Hematopoietic multipotent progenitor cell treated with erythropoietin and hydrocortisone succinate and interleukin-3 and kit ligand, for 6 days (in vitro differentiated cells): Measurements from ENCODE around the gene NLGN1.
A peak's percentile ranks its signal among the peaks of the same experiment; 100 is the strongest.

Source experiments
- DNase-seq: peaks from one replicate; pipeline ENCODE4 v3.0.0-alpha.2; 2015

Gene NLGN1

DNA sequence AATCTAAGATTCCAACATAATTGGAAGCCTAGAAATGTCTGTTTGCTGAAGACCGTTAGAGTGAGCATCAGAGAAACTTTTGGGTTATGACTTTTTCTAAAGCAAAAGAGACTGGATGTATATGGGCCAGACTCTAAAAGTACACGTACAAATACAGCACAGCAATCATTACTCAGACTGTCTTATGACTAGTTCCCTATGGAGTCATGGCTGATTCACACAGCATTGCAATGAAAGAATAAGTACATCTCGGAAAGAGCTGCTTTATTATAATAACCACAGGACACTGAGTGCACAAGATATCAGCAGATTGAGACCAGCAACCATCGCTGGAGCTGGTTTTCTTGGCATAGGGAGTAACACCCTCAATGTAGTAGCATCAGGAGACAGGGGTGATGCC lies 618.6 kb downstream of the NLGN1 start:
- DNase-seq, result no peak

DNA sequence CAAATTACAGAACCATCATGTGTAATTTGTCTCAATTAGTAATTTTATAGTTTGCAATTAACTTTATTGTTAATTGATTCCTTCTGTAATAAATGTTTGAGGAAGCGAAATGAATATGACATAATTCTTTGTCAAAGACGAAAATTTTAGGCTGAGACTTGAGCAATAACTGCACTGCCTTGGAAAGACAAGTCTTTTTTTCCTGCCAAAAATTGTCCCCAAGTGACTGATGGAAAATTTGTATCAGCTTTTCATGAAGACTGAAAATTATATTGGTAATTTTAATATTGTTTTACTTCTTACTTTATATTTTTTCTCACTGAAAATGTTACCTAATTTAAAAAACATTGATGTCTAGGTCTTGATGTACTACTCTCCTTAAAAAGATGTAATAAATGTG lies 622.6 kb downstream of the NLGN1 start:
- DNase-seq, result no peak

DNA sequence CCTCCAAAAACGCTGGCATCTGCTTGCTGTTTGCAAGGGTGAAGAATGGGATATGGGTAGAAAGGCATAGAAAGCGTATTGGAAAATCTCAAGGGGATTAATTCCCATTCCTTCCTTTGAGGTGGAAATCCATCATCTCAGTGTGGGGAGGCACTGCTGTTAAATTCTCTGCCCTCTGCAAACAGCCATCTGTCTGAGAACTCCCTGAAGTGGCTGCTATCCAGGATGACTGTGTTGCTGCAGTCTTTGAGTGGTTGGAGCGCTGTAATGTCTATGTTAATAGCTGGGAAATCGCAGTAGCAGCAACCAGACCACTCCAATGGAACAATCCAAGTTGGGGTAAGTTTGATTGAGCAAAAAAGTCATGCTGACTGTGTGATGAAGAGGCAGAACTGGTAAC lies 625.9 kb downstream of the NLGN1 start:
- no peak for DNase-seq

DNA sequence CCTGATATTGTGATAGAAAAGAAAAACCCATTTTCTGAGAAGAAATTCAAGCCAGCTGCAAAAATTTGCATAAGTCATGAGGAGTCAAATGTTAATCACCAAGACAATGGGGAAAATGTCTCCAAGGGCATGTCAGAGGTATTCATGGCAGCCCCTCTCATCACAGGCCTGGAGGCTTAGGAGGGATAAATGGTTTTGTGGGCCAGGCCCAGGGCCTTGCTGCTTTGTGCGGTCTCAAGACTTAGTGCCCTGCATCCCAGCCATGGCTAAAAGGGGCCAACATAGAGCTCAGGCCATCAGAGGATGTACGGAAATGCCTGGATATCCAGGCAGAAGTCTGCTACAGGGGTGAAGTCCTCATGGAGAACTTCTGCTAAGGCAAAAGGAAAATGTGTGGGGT lies 631.1 kb downstream of the NLGN1 start:
- DNase-seq, result no peak

DNA sequence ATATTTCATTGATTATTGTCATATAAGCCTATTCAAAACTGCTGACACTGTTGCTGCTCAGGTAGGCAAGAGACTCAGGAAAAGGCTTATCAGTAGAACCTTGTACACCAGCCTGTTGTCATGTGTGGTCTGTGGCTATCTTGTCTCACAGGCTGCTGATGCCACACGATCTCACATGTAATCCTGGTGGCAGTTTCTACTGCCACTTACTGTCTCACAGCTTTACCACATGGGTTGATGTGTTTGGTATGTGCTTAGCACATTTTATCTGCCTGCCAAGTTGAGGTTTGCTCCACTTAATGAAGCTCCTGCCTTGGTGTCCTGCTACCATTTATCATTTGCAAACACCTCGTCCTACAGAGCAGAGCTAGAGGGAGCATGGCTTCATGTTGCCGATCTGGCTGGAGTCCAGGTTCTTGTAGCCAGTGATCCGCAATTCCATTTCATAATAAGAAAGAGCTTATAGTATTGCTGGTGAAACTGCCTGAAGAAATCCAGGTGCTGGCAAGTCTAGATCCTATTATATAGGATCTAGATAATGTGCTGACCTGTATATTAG lies 637.9 kb downstream of the NLGN1 start:
- DNase-seq, result peak; percentile 17

DNA sequence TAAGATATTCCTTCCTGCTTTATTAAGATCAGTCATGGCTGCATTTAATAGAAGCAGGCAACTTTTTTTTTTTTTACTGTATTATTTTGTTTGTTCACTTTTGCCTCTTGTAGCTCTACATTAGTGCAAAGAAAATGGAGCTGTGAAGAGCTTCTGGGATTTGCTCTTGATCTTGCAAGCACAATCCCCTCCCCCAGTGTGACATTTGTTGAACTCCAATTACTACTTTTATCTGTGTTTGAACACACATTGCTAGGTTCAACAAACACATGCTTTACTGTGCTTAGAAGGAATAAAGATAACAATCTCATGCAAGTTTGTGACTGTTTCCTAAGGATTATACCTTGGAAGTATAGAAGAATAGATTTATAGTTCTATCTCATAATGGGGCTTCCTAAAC lies 648.8 kb downstream of the NLGN1 start:
- DNase-seq, result no peak

DNA sequence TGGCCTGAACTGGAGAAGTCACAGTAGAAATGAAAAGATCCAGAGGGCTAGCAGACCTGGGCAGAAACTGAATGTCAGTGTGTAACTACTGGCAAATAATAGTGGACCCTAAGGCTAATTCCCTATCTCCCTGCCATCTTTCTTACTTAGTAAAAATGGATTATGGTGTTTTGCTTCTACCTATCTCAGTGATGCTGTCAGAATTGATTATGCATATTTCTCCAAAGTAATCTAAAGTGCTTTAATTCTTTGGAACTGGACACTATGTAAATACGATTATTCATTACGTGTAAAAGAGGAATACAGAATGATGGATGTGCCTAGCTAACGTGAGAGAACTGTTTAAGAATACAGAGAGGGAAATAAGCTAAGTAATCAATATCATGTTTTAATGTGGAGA lies 651.9 kb downstream of the NLGN1 start:
- DNase-seq, result no peak

DNA sequence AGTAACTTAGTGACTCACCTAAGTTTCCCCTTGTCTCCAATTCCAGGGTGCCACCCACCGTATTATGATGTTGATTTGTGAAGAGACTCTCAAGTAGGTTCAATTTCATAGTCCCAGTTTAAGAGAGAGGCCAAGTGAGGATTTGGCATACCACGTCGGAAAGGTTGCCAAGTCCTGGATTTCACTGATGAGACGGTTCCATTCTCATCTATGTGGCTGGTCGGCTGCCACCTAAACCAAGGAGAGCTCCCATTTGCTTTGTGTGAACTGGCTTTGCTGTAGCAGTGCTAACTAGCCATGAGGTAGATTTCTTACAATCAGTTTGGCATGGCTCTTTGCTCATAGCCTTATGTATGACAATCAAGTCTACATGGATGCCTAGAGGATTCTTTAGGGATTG lies 653.6 kb downstream of the NLGN1 start:
- no peak for DNase-seq

DNA sequence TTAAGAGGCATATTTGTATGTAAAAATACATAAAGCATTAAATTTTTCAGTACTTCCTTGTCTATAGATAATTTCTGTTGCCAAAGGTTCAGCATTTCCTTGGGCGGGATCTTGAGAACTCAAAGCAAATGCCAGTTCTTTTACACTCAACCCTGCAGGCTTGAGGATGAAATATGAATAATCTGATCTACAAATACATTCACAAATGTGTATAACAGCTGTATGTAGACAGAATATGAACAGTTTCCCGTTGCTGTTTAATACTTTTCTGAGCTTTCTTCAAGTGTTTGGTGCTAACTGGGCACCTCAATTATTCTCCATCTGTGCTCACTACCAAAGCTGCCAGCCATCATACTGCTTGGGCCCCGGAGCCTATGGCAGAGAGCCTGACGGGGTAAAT lies 661.3 kb downstream of the NLGN1 start:
- DNase-seq, result no peak

DNA sequence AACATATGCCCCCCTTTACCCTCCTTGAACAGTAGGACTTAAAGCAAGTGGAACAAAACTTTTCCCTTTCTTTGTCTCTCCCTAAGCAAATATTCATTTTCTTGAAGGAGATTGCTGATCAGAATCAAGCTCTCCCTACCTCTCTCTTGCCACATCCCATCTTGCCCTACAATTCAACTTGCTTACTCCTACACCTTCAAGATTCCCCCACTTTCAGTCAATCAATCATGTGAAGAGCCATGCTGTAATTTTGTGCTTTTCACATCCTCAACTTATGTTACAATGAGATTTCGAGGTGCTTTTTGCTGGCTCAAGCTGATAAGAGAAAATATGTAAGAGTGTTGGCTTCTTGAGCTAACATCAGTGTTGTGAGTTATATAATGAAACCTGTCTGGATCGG lies 662.9 kb downstream of the NLGN1 start:
- DNase-seq, result no peak

DNA sequence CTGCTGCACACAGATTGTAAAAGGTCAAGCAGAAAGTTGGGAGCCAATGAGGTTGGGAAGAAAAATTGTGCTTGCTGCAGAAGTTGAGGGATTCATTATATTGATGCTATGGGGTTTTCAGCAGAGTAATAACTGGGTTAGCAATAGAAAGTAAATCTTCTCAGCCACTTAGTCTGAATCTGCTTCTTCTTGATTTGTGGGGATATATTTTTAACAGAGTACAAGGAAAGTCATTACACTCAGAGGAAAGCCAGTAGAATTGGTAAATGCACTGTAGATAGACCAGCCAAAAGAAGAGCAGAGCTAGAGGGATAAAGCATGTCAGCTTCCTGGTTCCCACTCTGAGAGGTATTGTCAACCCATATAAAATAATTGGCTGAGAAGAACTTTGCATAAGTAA lies 663.6 kb downstream of the NLGN1 start:
- DNase-seq, result no peak

DNA sequence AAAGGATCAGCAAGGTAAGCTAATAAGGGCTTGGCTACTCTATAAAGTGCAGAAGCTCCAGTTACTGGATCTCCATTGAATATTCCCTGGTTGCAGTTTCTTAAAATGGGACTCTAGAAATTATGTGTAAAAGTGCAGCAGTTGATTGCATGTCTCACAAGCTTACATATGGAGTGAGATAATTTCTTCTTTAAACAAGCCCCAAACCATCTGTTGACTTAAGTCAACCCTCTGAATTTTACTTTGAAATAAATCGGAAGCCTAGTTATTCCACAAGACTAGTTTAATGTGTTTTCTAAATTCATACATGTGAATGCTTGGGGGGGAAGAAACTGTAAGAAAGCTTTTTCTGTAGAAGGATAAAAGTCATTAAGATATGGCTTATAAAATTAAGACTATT lies 664.2 kb downstream of the NLGN1 start:
- no peak for DNase-seq

DNA sequence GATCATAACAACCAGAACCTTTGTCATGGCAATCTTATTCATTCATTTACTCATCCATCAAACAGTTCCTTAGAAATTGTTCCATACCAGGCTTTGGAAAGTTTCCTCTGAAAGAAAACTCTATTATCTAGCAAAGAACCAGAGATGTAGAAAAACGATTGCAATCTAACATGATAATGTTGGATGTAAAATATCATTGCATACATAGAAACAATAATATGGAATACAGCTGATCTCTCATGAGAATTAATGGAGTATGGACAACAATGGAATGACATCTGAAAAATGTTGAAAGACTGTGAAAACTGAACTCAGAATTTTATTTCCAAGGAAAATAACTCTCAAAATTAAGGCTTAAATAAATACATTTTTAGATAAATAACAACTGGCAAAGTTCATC lies 665.4 kb downstream of the NLGN1 start:
- no peak for DNase-seq

DNA sequence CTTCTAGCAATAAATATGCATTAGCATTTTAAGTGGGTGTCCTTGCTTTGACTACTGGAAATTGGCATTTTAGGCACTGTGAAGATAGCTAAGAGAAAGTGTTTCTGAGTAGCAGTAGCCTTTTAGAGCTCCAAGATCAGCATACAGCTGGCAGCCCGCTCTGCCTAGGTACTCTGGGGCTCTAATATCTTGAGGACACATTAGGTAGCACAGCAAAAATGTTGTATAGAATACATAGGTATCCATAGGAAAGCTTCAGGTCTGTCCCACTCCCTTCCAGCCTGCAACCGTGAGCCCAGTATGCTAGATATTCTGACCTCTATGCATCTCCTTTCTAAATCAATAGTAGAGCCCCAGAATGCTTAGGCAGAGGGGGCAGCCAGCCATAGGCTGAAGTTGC lies 670.5 kb downstream of the NLGN1 start:
- DNase-seq, result no peak

DNA sequence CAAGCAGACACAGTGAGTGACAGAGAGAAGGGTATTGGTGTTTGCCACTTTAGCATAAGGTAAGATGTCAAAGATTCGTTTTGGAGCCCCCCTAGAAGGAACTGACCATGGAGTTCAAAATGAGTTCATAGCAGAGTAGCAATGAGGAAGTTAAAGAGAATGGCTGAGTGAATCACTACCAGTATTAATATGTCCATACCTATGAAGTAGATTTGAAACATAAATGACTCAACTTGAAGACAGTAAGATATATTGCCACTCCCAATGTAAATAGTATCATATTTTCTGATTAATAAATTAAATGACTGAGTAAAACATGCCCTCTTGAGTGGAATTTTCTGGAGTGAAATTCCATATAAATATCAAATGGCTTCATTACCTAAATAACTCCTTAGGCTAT lies 675.1 kb downstream of the NLGN1 start:
- DNase-seq, result no peak

DNA sequence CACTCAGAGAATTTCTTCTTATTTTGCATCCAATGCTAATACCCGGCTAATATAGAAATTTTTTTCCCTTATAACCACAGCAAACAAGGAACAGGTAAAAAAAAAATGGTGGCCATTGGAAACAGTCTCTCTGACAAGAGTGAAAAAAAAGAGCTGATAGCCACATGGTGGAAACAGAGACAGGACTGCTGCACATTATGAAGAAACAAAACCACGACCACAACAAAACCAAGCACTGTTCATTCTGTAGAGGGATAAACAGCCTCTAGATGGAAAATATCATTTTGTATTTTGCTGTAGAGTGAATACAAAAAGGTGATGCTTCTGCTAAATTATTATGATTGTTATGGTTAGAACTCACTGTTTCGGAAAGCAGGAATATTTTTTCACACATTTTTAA lies 686.2 kb downstream of the NLGN1 start:
- DNase-seq, result peak; percentile 5

DNA sequence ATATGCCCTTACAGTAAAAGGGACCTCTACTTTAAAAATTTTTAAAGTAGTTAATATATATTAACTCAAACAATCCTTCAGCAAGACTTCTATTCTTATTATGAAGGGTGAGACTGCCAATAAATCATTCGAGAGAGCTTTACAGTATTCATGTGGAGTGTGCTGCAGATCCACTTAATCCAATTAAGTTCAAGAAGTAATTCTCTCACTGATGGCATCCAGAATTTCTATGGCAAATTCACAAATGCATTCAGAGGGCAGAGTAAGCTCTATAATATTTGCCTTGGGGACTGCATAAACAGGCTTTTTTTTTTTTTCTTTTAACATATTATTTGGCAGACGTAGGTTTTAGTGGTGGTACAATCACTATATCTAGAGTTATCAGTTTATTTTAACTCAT lies 692.0 kb downstream of the NLGN1 start:
- no peak for DNase-seq

DNA sequence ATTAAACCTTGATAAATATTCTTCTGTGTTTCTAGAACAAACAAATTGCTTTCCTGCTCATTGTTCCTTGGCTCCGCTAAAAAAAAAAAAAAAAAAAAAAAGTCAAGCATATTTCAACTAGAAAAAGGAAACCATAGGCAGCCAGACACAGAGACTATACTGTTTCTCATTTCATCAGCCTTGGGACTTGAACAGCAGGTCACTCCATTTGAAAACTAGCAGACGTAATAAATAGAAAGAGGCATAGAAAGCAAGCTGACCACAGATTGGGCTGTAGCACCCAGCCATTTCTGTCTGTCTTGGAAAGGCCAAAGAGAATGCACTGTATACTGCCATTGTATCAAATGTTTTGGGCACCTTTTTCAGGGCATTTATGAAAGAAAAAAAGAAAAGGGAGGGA lies 697.1 kb downstream of the NLGN1 start:
- DNase-seq, result no peak

DNA sequence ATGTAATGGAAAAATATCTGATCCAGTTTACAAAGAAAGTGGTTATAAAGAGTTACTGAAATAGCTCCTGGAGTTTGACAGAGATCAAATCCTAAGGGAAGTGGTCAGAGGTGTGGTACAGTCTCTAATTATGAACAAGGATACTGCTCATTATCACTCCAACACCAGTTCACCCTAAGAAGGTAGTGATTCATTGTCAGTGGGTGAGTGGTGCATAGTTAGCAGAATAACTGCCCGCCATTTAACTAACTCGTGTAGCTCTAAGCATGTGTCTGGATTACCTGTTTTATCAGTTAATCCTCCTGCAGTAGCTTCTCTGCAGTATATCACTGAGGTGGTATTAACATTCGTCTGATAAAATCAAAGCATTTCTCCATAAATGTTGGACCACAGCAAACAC lies 700.1 kb downstream of the NLGN1 start:
- DNase-seq, result no peak

DNA sequence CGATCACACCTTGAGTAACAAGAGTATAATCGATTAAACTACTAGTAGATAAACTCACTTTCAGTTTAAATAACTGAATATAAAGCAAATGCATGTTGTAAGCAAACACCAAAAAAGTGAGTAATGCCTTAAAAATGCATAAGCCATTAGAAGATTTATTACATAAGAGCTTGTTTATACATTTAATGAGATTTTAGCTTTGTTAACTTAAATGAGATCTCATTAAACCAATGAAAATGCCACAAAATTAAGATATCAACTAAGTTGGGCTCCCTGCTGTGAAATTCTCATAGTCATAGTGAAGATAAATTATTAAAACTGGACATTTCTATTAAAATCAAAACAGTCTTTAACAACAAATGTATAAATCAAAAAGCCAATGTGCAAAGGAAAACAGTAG lies 701.2 kb downstream of the NLGN1 start:
- no peak for DNase-seq

DNA sequence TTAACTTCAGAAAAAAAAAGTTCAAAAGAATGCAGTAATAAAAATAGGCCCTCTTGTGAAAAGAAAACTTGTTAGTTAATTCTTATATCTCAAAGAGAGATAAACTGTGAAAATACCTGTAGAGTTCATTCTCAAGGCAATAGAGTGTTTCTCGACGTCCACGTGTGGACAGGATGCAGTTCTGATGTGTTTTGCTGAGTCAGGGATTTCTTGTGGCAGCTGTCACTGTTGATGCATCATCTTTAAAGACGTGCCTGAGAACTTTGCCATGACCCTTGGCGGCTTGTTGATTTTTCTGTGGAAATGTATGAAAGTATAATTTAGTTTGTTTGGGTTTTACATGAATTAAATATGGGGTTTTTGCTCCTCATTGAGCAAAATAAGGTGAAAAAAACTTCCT lies 702.2 kb downstream of the NLGN1 start:
- no peak for DNase-seq

DNA sequence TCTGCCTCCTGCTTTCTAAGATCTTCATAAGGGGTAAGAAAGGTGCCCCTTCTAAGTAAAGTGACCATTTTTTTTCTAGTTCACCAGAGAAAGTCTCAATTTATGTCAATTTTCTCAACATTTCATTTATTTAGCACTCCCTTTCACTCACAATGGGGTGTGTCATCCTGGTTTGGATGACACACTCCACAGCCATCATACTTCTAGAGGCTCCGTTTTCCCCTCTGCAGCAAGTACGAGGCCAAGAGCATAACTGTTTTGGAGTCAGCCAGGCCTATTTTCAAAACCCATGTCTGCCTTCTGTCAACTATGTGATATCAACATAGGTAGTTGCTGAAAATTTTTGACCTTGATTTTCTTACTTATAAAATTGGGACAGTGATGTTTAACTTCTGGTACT lies 703.2 kb downstream of the NLGN1 start:
- DNase-seq, result no peak

DNA sequence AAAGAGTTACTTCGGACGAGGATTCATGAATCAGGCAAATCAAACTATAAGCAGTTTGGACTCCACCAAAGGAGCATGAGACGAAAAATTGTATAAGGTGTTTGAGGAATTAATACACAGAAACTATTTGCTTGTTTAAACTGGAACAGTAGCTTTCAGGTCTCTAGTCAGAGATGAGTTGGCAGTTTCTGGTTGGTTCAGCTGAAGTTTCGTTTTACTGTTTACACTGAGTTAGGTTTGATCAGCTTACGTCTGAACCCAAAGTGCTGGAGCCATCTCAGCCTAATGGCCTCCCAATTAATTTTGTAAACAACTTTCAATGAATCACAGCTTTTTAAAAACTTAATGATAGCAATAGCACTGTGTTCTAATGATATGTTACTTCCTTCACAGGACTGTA lies 703.7 kb downstream of the NLGN1 start:
- no peak for DNase-seq

DNA sequence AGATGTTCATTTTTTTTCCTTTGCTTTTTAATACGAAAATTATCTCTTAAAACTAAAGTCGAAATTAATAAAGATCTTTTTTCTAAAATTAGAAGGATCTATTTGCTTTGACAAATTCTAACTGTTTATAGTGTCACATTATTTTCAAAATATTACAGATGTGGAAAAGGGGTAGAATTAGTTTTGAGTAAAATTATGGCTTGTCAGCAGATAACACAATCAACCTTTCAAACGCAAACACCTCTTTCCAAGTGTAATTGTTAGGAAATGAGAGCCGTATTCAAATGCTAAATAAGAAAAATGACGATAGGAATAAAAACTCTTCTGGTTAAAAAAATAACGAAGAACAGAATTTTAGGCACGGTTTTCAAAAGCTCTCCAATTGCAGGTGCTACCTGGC lies 704.7 kb downstream of the NLGN1 start:
- DNase-seq, result no peak

DNA sequence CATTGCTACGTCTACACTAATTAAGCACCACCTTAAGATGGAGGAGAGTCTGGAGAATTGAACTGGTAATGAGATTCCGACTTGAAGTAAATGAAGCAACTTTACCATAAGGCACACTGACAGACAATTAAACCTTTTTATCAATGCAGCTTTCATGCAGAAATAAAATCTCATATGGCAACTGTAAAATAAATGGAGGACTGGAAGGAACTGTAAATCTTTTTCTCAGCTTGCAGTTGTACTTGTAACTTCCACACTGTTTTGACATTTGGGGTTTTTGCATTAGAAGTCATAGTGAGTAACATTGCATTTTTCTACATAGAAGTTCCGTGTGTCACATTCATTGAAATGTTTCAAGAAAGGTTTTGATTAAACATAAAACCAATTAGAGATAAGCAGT lies 705.3 kb downstream of the NLGN1 start:
- DNase-seq, result no peak

DNA sequence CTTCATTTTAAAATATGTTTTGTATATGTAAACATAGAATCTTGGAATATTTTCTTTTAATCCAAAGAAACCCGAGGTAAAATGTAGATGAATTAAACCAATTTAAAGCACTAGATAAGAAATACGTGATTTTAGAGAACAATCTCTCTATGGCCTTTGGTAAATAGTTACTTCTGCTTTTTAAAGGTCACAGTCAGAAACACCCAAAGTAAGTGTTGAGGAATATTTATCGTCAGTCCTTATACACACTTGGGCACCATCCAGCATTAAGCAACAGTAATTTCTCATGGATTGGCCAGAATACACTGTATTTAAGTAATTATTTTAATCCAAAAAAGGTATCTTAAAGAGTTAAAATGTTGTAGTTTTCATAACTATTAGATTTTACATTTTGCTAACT lies 713.2 kb downstream of the NLGN1 start:
- DNase-seq, result no peak
